SK-N-SH (cell line): Measurements from ENCODE around the gene PANK3. TPM values are rescaled to one million over a fixed set of nuclear protein-coding genes. Genes with fewer than 3 reads are reported as not detected.

Source experiments
- CTCF ChIA-PET: fragments of 300-600, 350-600 bp; formaldehyde crosslinking; extraction: SDS; loops from one replicate; lab custom pipeline; 2021; lab: Yijun Ruan, JAX
- POLR2A ChIA-PET: fragments of 350-600 bp; sonication (Branson Sonifier 250); formaldehyde crosslinking; extraction: SDS; loops from one replicate; lab custom pipeline; 2020; ENCODE audit warnings: antibody characterized with exemption, inconsistent platforms; lab: Yijun Ruan, JAX
- DNase-seq: peaks from one replicate; pipeline ENCODE4 v3.0.0; 2012
- H2AFZ ChIP-seq: fragments of 200-600 bp; sonication (generic); 2 replicates; pipeline ENCODE4 v1.8.1; 2016; ENCODE audit warnings: antibody characterized with exemption, mild to moderate bottlenecking, low read depth
- H3F3A ChIP-seq: fragments of 200-600 bp; sonication (generic); replicated peaks from 2 replicates; pipeline ENCODE3; 2016; ENCODE audit warnings: antibody characterized with exemption, mild to moderate bottlenecking; ENCODE audit not compliant: insufficient read depth
- H3K27ac ChIP-seq, 2 experiments: fragments of 200-500 bp in 1 of 2; fragments of 200-600 bp in 1 of 2; sonication (Bioruptor generic) in 1 of 2; sonication (generic), shearing (Covaris generic) in 1 of 2; 2 replicates each; pipeline versions ENCODE4 v1.5.1 to v1.6.1; 2014 to 2016; ENCODE audit warnings: low read depth in 2 of 2, inconsistent platforms in 1 of 2, low read length in 1 of 2, mild to moderate bottlenecking in 1 of 2, mixed read lengths in 1 of 2
- H3K27me3 ChIP-seq: fragments of 200-600 bp; sonication (generic), shearing (Covaris generic); 2 replicates; pipeline ENCODE4 v1.6.1; 2016; ENCODE audit warnings: mixed run types; ENCODE audit not compliant: insufficient read depth
- H3K36me3 ChIP-seq, 2 experiments: fragments of 200-500 bp in 1 of 2; fragments of 200-600 bp in 1 of 2; sonication (Bioruptor generic) in 1 of 2; sonication (generic) in 1 of 2; replicated peaks in 1 of 2; 2 replicates each; pipeline versions ENCODE3 to v1.5.1; 2014 to 2016; ENCODE audit warnings: low read length in 1 of 2, mild to moderate bottlenecking in 1 of 2; ENCODE audit not compliant: insufficient read depth in 2 of 2, control insufficient read depth in 1 of 2
- H3K4me1 ChIP-seq, 2 experiments: fragments of 200-500 bp in 1 of 2; fragments of 200-600 bp in 1 of 2; sonication (Bioruptor generic) in 1 of 2; sonication (generic), shearing (Covaris generic) in 1 of 2; 2 replicates each; pipeline versions ENCODE4 v1.5.1 to v1.6.1; 2014 to 2016; ENCODE audit warnings: low read depth in 1 of 2, low read length in 1 of 2, mixed run types in 1 of 2; ENCODE audit not compliant: insufficient read depth in 2 of 2, control insufficient read depth in 1 of 2
- H3K4me2 ChIP-seq: fragments of 200-600 bp; sonication (generic), shearing (Covaris generic); 2 replicates; pipeline ENCODE4 v1.6.1; 2017; ENCODE audit warnings: mixed run types
- H3K4me3 ChIP-seq, 2 experiments: fragments of 200-500 bp in 1 of 2; fragments of 200-600 bp in 1 of 2; sonication (Bioruptor generic) in 1 of 2; sonication (generic), shearing (Covaris generic) in 1 of 2; 2 replicates each; pipeline versions ENCODE4 v1.5.1 to v1.8.1; 2014 to 2016; ENCODE audit warnings: low read depth in 2 of 2, inconsistent platforms in 1 of 2, low read length in 1 of 2, mild to moderate bottlenecking in 1 of 2, mixed read lengths in 1 of 2, moderate library complexity in 1 of 2
- H3K79me2 ChIP-seq: fragments of 200-600 bp; sonication (generic); 2 replicates; pipeline ENCODE4 v1.8.1; 2017; ENCODE audit warnings: mild to moderate bottlenecking; ENCODE audit not compliant: insufficient read depth
- H3K9ac ChIP-seq: fragments of 200-600 bp; sonication (generic); 2 replicates; pipeline ENCODE4 v1.6.1; 2017; ENCODE audit warnings: mixed run types
- H3K9me2 ChIP-seq: fragments of 200-600 bp; sonication (generic); 2 replicates; pipeline ENCODE4 v1.6.1; 2017; ENCODE audit warnings: mixed run types
- H3K9me3 ChIP-seq: fragments of 200-600 bp; sonication (generic); 2 replicates; pipeline ENCODE4 v1.6.1; 2017; ENCODE audit warnings: mixed run types, mild to moderate bottlenecking, moderate library complexity
- H4K20me1 ChIP-seq: fragments of 200-600 bp; sonication (generic); 2 replicates; pipeline ENCODE4 v1.6.1; 2017; ENCODE audit warnings: mild to moderate bottlenecking, mixed run types; ENCODE audit not compliant: insufficient read depth
- MAX ChIP-seq: IDR thresholded peaks from 2 replicates; pipeline ENCODE4 v1.4.0; 2012; ENCODE audit warnings: low read depth
- MXI1 ChIP-seq: IDR thresholded peaks from 2 replicates; pipeline ENCODE4 v1.6.1; 2012; ENCODE audit warnings: mild to moderate bottlenecking, low read depth, low read length, improper control_type of control experiment
- SIN3A ChIP-seq: IDR thresholded peaks from 2 replicates; pipeline ENCODE4 v1.6.1; 2012; ENCODE audit warnings: low read depth, mild to moderate bottlenecking, low read length, moderate library complexity, borderline replicate concordance
- WGBS: methylation state at CpG from one replicate; pipeline ENCODE4 v1.1.6; 2017; ENCODE audit warnings: low lambda C conversion rate; 5-methylcytosine and 5-hydroxymethylcytosine counted together
- polyA plus RNA-seq, 3 experiments: library from polyadenylated mRNA; depleted of rRNA; stranded (reverse); fragments of >200 nt; gene quantifications; 2 replicates each; pipeline ENCODE4 v1.2.3, GENCODE V29; 2012
- small RNA-seq, 7 experiments: library from RNA; depleted of rRNA; stranded (forward); fragments of <200 nt; gene quantifications; one replicate each; pipeline ENCODE3, GENCODE V24; 2012
- TF ChIP-seq, protein P1 (sequence below): fragments of 200-600 bp; sonication (generic); IDR thresholded peaks from 2 replicates; pipeline ENCODE4 v1.6.1; 2017; ENCODE audit warnings: antibody characterized with exemption, mild to moderate bottlenecking, moderate library complexity

The PANK3 gene
- polyA plus RNA-seq, 1 of the 3 experiments (the other 2 are of a cell fraction), result 6.1 TPM

DNA sequence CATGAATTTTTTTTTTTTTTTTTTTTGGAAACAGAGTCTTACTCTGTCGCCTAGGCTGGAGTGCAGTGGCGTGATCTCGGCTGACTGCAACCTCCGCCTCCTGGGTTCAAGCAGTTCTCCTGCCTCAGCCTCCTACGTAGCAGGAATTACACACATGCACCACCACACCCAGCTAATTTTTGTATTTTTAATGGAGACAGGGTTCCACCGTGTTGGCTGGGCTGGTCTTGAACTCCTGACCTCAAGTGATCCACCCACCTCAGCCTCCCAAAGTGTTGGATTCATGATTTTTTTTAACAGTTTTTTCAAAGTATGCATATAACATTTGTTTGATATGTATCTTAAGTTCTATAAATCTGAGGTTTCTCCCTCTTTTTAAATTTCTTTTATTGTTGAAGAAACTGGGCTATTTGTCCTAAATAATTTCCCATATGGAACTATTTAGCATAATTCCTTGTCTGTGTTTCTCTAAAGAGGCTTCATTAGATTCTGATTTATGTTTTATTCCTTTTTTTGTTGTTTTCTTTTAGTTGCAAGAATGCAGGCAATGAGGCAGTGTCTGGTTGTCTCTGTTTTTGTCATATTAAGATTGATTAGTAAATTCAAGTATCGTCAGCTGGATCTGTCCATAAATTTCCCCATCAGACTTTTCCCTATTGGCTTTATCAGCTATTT lies 76.5 kb downstream of the PANK3 start:
- H3K36me3 ChIP-seq, result peaks cover 69 to 87% of the 10 kb centered on the region in 2 experiments

More for the DNA sequence above, 76.5 kb downstream of the PANK3 start:
- no peaks in the 10 kb centered on the region for H3K9me2 ChIP-seq
- no peak overlapping the region for H3K4me3 ChIP-seq
- H3K9me3 ChIP-seq, result no peaks in the 10 kb centered on the region
- TF ChIP-seq MXI1 (no peak), MAX (no peak), SIN3A (no peak)
- TF ChIP-seq, protein P1, sequence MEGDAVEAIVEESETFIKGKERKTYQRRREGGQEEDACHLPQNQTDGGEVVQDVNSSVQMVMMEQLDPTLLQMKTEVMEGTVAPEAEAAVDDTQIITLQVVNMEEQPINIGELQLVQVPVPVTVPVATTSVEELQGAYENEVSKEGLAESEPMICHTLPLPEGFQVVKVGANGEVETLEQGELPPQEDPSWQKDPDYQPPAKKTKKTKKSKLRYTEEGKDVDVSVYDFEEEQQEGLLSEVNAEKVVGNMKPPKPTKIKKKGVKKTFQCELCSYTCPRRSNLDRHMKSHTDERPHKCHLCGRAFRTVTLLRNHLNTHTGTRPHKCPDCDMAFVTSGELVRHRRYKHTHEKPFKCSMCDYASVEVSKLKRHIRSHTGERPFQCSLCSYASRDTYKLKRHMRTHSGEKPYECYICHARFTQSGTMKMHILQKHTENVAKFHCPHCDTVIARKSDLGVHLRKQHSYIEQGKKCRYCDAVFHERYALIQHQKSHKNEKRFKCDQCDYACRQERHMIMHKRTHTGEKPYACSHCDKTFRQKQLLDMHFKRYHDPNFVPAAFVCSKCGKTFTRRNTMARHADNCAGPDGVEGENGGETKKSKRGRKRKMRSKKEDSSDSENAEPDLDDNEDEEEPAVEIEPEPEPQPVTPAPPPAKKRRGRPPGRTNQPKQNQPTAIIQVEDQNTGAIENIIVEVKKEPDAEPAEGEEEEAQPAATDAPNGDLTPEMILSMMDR, result no peak
- H2AFZ ChIP-seq, result no peak overlapping the region
- H3K4me2 ChIP-seq, result no peak overlapping the region
- H3K79me2 ChIP-seq, result peaks cover 22% of the 10 kb centered on the region
- CTCF ChIA-PET, result no interaction called here
- H3K9ac ChIP-seq, result no peak overlapping the region
- no peak for DNase-seq
- POLR2A ChIA-PET, result no interaction called here
- no peaks in the 10 kb centered on the region for H3K27me3 ChIP-seq
- H3F3A ChIP-seq, result peaks cover 23% of the 10 kb centered on the region
- H3K4me1 ChIP-seq, result no peaks in the 10 kb centered on the region
- 93% methylated on average over 7 of the region's 7 CpGs for WGBS
- H3K27ac ChIP-seq, result no peak overlapping the region
- no peaks in the 10 kb centered on the region for H4K20me1 ChIP-seq

Small RNAs within 50 kb of the gene (small RNA-seq; reads per million reads assigned to genes)
- 5.9 to 178 (median 73.1) reads per million in 7 experiments for gene MIR103A1

Other genes with a start within 250 kb of the PANK3 start
- gene RARS1, start 92.9 kb downstream of the PANK3 start, polyA plus RNA-seq (2012; rRNA removed), result 53.5 and 66.2 TPM in 2 replicates
- gene FBLL1, start 50.1 kb downstream of the PANK3 start, polyA plus RNA-seq (2012; rRNA removed), result 4.4 and 4.5 TPM in 2 replicates